ENCODE data around the gene PDPR.
"Not testable (repeated sequence)": the region's sequence is repeated elsewhere in the genome, so short reads cannot be mapped to it uniquely, and the experiment has no call there.

Gene PDPR

DNA sequence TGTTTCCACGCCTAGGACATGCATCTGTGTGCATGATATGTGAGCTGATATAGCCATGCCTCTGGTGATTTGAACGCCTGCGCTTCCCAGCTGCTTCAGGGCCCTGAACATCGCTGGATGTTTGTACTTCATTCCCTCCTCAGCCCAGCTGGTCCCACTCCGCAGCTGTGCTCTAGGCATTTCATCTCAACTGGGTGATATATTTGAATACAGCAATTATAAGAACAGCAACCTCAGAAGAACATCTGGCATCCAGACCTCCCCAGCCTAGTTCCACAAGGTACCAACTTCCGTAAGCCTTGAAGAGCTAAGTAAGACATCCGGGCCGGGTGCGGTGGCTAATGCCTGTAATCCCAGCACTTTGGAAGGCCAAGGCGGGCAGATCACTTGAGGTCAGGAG is 52.6 kb downstream of the PDPR start:
- not testable (repeated sequence) for DNase-seq

DNA sequence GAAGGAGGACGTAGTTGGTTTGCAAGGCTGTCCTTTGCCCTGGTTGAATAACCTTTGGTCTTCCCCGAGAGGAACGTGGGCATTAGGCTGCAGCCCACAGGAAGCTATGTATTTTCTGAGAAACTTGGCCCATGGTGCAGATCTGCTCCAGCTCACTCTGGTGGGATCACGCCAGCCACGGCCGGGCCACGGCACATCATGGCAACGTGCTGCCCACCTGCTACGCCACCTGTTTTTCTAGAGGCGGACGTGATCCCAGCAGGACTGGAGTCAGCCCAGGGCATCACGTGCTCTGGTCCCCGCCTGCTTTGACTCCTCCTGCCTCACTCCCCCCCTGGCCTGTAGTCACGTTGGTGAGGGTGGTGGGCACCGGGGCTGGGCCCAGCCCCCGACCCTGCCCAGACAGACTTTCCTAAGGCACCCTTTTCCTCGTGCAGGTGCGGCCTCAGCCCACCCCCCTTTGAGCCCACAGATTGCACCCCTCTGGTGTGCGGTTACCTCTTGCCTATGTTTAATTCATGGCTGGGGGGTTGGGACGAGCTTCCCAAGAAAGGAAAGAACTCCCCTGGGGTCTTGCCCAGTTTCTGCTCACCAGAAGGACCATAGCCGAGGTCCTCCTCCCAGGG is 59.2 kb downstream of the PDPR start, which contains the start of gene CLEC18C:
Gene CLEC18C, plus strand, starts transcription at position 576 of the 626 bp plus-strand sequence. CDS start 492 bp downstream, outside the sequence.
- not testable (repeated sequence) for DNase-seq

DNA sequence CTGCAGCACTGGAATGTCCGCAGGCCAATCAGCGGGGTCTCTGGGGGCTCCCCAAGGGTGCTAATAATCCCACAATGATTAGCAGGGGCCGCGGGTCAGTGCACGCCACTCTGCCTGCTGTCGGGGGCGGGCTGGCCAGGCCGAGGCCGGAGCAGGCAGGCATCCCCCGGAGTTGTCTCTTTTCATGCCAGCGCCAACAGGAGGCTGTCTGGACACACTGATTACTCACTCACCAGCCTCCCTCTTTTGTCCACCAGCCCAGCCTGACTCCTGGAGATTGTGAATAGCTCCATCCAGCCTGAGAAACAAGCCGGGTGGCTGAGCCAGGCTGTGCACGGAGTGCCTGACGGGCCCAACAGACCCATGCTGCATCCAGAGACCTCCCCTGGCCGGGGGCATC is 59.8 kb downstream of the PDPR start:
- not testable (repeated sequence) for DNase-seq

DNA sequence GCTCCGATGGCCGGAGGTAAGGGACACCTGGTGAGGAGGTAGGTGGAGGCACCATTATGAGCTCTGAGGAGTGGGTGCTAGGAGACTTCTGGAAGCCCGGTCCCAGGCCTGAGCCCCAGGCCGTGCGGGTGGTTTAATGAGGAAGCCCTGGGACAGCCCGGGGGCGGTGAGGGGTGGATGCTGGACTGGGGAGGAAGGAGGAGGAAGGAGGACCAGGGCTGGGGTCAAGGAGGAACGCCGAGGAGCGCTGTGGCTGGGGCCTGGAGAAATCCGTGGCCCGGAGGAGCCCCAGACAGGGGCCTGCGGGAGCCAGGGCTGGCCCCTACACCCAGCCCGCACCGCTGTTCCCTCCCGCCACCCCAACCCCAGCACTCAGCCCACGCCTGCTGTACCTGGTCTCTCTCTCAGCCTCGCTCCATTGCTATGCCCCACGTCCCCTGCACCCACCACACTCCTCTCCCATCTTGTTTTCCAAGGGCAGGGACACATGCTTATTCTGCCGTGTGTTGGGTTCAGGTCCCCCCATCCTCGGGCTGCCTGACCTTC is 60.3 kb downstream of the PDPR start:
- DNase-seq: not testable (repeated sequence)

DNA sequence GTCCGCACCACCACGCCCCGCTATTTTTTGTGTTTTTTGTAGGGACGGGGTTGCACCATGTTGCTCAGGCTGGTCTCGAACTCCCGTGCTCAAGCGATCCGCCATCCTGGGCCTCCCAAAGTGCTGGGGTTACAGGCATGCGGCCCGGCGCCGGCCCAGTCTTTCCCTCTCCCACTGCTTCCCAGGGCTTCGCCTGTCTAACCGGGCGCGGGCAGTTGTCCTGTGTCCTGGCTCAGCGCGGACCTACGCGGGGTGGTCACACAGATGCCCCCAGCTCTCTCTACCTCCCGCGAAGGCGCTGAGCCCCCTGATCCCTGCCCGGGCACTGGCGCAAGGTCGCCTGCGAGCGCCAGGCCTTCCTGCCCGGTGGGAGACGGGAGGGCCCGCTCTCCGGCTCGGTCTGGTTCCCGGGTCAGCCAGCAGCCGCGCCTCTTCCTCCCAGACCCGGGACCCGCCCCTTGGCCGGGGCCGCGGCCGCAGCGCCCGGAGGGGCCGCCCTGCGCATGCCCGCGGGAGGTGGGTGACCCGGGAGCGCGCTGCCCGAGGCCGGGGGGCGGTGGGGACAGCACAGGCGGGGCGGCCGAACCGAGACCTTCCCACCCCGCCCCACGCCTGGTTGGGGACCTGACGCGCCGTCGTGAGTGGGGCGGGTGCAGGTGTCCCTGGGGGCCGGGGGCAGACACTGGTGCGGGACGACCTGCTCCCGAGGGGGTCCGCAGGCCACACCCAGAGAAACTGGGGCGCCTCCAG is 73.9 kb downstream of the PDPR start:
- DNase-seq: not testable (repeated sequence)

DNA sequence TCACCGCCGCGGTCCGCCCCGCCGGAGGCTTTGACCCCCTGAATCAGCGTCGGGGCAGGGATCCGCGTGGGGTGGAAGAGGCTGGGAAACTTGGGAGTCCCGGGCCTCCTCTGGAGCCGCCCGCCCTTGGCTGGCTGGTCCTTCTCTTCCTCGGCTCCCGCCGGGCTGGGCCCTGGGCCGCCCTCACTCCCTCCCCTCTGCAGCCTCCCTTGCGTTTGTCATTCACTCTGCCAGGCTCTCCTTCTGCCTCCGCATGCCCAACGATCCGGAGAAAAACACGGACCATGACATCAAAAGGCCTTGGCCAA is 74.4 kb downstream of the PDPR start:
- not testable (repeated sequence) for DNase-seq

DNA sequence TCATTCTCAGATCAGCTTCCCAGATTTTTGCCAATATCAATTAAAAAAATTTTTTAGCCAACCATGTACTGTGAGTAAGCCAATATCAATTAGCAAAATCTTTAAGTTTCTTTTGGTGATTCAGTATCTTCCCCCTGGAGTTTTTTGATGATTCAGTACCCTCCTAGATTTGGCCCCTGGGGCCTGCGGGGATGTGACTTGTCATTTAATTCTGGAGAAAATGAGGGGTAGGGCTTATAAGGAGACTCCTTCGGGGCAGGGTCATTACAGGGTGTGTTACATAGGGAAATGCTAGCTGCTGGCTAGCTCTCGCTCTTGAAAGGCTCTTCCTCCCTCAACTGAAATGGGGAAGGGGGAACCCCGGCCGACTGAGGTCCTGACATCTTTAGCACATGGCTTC is 76.4 kb downstream of the PDPR start:
- not testable (repeated sequence) for DNase-seq

DNA sequence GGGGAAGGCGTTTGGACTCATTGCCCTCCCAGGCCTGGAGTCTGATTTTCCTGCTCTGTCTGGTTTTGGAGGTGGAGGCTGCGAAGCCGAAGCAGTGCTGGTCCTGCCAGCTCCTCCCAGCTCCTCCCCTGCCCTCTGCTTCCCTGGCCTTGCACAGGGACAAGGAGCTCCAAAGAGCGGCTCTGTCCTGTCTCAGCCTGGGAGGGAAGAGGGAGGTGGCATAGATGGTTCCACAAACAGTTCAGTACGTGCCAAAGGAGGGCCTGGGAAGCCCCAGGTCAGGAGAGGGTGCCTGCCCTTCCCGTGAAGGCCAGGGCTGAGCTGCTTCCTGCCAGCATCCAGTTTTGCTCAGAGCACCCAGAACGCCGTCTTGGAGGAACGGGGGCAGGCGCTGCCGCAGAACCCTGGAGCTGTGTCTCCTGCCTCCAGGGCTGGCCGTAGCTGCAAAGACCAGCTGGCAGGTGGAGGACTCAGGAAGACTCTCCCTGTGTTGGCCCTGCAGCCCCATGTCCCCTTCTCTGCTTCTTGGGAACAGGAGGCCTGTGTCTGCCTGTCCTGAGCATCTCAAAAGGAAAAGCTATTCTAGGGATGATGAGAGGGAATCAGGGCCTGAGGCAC is 82.7 kb downstream of the PDPR start:
- not testable (repeated sequence) for DNase-seq

DNA sequence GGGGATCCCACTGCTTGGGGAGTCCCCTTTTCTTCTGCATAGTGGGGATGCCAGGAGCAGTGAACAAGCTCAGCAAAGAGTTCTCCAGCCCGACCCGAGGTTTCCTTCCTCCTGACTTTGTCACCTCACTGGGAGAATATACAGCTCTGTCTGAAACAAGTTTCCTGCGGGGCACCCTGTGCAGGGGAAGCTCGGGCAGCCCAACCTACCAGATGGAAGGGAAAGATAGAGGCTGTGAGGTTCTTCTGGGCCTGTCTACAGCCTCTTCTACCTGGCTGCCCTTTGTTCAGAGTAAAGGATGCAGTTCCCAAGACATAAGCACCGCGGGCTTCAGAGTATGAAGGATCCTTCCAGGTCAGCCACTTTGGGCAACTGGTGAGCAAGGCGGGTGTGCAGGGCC is 83.5 kb downstream of the PDPR start:
- not testable (repeated sequence) for DNase-seq

DNA sequence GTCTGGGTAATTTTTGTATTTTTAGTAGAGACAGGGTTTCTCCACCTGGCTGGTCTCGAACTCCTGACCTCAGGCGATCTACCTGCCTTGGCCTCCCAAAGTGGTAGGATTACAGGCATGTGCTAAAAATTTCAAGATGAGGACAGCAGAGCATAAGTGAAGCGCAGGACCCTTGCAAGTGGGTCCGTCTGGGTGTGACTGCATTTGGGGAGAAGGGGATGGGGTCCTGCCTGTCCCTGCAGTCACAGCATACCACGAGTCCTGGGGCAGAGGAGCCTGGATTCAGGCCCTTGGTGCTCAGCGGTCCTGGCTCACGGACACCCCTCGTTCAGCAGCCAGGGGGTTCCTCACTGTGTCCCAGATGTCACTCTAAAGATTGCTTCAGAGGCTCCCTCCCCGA is 84.1 kb downstream of the PDPR start:
- DNase-seq: not testable (repeated sequence)

DNA sequence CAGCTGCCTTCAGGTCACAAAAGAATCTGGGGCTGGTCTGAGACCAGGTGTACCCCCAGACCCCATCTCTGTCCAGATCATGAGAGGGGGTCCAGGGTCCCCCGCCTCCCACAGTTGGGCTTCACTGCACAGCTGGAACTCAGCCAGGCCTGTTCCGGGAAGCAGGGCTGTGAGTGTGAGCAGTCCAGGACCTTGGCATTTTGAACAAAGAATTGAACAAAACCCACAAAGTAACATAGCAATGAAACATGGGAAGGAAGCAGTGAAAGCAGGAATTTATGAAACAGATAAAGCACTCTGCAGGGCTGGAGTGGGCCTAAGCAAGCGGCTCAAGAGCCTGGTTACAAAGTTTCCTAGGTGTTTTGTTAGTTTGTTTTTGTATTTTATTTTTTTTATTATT is 84.5 kb downstream of the PDPR start:
- not testable (repeated sequence) for DNase-seq

DNA sequence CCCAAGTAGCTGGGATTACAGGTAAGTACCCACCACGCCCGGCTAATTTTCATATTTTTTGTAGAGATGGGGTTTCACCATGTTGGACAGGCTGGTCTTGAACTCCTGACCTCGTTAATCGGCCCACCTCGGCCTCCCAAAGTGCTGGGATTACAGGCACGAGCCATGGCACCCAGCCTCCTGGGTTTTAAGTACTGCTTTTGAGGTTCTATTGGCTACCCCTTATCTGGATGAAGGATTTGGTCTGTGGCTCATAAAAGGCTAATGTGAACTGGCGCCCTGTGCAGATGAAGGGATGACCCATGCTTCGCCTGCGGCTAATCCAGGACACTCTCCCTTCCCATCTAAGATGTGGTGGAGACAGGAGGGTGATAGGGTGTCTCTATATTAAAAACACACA is 85.0 kb downstream of the PDPR start:
- DNase-seq: not testable (repeated sequence)

DNA sequence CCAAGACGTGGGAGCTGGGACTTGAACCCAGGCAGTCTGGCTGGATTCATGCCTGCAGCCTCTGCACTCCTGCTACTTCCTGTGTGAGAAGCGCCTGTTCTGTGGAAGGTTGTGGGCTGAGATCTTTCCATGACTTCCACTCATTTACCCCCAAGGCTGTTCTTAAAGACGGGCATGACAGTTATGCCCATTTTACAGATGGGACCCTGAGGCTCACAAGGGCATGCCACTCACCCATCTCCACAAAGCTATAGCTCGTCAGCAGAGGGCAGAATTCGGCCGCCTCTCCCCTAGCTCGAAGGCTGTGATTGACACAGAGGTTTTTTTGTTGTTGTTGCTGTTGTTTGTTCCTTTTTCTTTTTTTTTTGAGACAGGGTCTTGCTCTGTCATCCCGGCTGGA is 85.9 kb downstream of the PDPR start:
- not testable (repeated sequence) for DNase-seq

DNA sequence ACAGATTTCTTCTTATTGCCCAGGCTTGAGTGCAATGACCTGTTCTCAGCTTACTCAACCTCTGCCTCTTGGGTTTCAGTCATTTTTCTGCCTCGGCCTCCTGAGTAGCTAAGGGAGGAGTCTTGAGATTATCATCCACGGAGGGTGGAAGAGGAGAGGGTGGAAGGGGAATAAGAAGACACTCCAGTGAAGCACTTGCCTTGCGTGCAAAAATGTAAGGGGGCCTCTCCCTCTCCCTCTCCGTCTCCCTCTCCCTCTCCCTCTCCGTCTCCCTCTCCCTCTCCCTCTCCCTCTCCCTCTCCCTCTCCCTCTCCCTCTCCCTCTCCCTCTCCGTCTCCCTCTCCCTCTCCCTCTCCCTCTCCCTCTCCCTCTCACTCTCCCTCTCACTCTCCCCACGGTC is 89.4 kb downstream of the PDPR start:
- not testable (repeated sequence) for DNase-seq

DNA sequence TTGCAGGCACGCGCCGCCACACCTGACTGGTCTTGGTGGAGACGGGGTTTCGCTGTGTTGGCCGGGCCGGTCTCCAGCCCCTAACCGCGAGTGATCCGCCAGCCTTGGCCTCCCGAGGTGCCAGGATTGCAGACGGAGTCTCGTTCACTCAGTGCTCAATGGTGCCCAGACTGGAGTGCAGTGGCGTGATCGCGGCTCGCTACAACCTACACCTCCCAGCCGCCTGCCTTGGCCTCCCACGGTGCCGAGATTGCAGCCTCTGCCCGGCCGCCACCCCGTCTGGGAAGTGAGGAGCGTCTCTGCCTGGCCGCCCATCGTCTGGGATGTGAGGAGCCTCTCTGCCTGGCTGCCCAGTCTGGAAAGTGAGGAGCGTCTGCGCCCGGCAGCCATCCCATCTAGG is 89.9 kb downstream of the PDPR start:
- DNase-seq: not testable (repeated sequence)

DNA sequence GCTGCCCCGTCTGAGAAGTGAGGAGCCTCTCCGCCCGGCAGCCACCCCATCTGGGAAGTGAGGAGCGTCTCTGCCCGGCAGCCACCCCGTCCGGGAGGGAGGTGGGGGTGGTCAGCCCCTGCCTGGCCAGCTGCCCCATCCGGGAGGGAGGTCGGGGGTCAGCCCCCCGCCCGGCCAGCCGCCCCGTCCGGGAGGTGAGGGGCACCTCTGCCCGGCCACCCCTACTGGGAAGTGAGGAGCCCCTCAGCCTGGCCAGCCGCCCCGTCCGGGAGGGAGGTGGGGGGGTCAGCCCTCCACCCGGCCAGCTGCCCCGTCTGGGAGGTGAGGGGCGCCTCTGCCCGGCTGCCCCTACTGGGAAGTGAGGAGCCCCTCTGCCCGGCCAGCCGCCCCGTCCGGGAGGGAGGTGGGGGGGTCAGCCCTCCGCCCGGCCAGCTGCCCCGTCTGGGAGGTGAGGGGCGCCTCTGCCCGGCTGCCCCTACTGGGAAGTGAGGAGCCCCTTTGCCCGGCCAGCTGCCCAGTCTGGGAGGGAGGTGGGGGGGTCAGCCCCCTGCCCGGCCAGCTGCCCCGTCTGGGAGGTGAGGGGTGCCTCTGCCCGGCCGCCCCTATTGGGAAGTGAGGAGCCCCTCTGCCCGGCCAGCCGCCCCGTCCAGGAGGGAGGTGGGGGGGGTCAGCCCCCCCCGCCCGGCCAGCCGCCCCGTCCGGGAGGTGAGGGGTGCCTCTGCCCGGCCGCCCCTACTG is 90.7 kb downstream of the PDPR start:
- not testable (repeated sequence) for DNase-seq

DNA sequence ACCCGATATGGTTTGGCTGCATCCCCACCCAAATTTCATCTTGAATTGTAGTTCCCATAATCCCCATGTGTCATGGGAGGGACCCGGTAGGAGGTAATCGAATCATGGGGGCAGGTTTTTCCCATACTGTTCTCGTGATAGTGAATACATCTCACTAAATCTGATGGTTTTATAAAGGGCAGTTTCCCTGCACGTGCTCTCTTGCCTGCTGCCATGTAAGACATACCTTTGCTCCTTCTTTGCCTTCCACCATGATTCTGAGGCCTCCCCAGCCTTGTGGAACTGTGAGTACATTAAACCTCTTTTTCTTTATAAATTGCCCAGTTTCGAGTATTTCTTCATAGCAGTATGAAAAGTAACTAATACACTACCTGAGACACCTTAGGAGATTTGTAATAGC is 92.2 kb downstream of the PDPR start:
- DNase-seq: not testable (repeated sequence)

Measured in NCI-H1105 treated with DMSO at 0.1 percent for 48 hours (cell line).